Transverse colon (tissue), 4 donors: ENCODE results near the gene OTUD7B. TPM values are rescaled to one million over a fixed set of nuclear protein-coding genes. Genes with fewer than 3 reads are reported as not detected.

Source experiments
- DNase-seq: peaks from one replicate; pipeline ENCODE4 v3.0.0-alpha.2; 2019
- H3K27ac ChIP-seq, 4 donors: fragments of 200-600 bp; sonication (generic); 2 replicates each; pipeline ENCODE4 v1.5.1; 2016 to 2018; ENCODE audit warnings: inconsistent platforms in 4 of 4
- H3K27me3 ChIP-seq: fragments of 200-600 bp; sonication (generic); 2 replicates; pipeline ENCODE4 v1.5.1; 2017; ENCODE audit warnings: inconsistent platforms
- H3K36me3 ChIP-seq, 4 donors: fragments of 200-600 bp; sonication (generic); 2 replicates each; pipeline ENCODE4 v1.5.1; 2017 to 2019; ENCODE audit warnings: inconsistent platforms in 4 of 4
- H3K4me1 ChIP-seq, 4 donors: fragments of 200-600 bp; sonication (generic); 2 replicates each; pipeline ENCODE4 v1.5.1; 2017 to 2020; ENCODE audit warnings: inconsistent platforms in 4 of 4
- H3K4me3 ChIP-seq, 4 donors: fragments of 200-600 bp; sonication (generic); 1 replicate in 1 of 4; 2 replicates in 3 of 4; pipeline versions ENCODE4 v1.5.1 to v1.6.1; 2017 to 2019; ENCODE audit warnings: inconsistent platforms in 4 of 4
- H3K9me3 ChIP-seq, 2 donors: fragments of 200-600 bp; sonication (generic); 2 replicates each; pipeline ENCODE4 v1.5.1; 2017 to 2019; ENCODE audit warnings: inconsistent platforms in 2 of 2
- CTCF ChIP-seq, 5 experiments: fragments of 200-600 bp in 3 of 5; fragments of 450-650 bp in 2 of 5; sonication (generic) in 3 of 5; IDR thresholded peaks; 1 replicate in 2 of 5; 2 replicates in 3 of 5; pipeline ENCODE4 v1.5.1; 2016 to 2017; ENCODE audit warnings: antibody characterized with exemption in 5 of 5, inconsistent platforms in 3 of 5, mild to moderate bottlenecking in 2 of 5, moderate library complexity in 1 of 5
- EP300 ChIP-seq: sonication (generic); formaldehyde crosslinking; IDR thresholded peaks from one replicate; pipeline ENCODE4 v1.6.1; 2017; ENCODE audit warnings: antibody characterized with exemption, low read depth
- POLR2A ChIP-seq: fragments of 450-650 bp; IDR thresholded peaks from one replicate; pipeline ENCODE4 v1.6.1; 2016; ENCODE audit warnings: antibody characterized with exemption, mild to moderate bottlenecking, moderate library complexity
- POLR2AphosphoS5 ChIP-seq, 3 donors: sonication (generic); formaldehyde crosslinking; IDR thresholded peaks; one replicate each; pipeline ENCODE4 v1.6.1; 2016; ENCODE audit warnings: antibody characterized with exemption in 3 of 3
- WGBS, 2 donors: methylation state at CpG; one replicate each; pipeline ENCODE4 v1.1.5; 2018; ENCODE audit warnings: low coverage in 1 of 2; 5-methylcytosine and 5-hydroxymethylcytosine counted together
- in situ Hi-C, 4 donors: fragments of 200-750 bp; cut with MboI; loops; one replicate each; pipeline versions ENCODE4 v1.15.0 to v1.15.1; 2017; ENCODE audit warnings: low sequenced_read_pairs in 3 of 4, low pct_ligation_motif_present in 1 of 4, low pct_unique_long_range_greater_than_20kb in 1 of 4
- intact Hi-C: fragments of 100-400 bp; cut with DNase I; formaldehyde crosslinking; loops from one replicate; pipeline ENCODE4 v1.15.1; 2023; ENCODE audit warnings: low total_unique reads
- total RNA-seq, 4 donors: library from RNA; depleted of rRNA; stranded (reverse); fragments of >200 nt; gene quantifications; one replicate each; pipeline ENCODE4 v1.1.0, GENCODE V29; 2016

The OTUD7B gene
- total RNA-seq, 4 donors from 2014 or later, result 11.3 to 26.8 (median 25.5) TPM

- Histone ChIP-seq H3K4me1 (peaks cover 3 to 17% (median 5%) of the 10 kb centered on the region in 4 donors), H3K27ac (no peak overlapping the region), H3K27me3 (peaks cover 7% of the 10 kb centered on the region), H3K9me3 (no peaks in the 10 kb centered on the region), H3K36me3 (no peaks in the 10 kb centered on the region), H3K4me3 (no peak overlapping the region)
- WGBS, 2 donors, result 80 to 82% methylated on average over 3 to 11 of the region's 11 CpGs
- no peak for DNase-seq
- no peak for TF ChIP-seq CTCF (IDR thresholded peaks at IDR 0.05)
- TF ChIP-seq POLR2A, result no peak
- TF ChIP-seq EP300, result no peak
- TF ChIP-seq POLR2AphosphoS5 (IDR thresholded peaks at IDR 0.05), result no peak
- intact Hi-C loops, result no loop called here
- in situ Hi-C loops, result no loop called here
Measured at GRCh38 chr1:149915429-149916192, 94.9 kb downstream of the OTUD7B start.

GRCh38 chr1:149914545-149914944, 96.0 kb downstream of the OTUD7B start:
- Histone ChIP-seq H3K36me3 (no peaks in the 10 kb centered on the region), H3K4me1 (peaks cover 3 to 17% (median 5%) of the 10 kb centered on the region in 4 donors), H3K4me3 (no peak overlapping the region), H3K9me3 (no peaks in the 10 kb centered on the region), H3K27me3 (peaks cover 7% of the 10 kb centered on the region), H3K27ac (no peak overlapping the region)
- in situ Hi-C loops (no loop called here), intact Hi-C loops (no loop called here)
- no peak for DNase-seq
- no peak for TF ChIP-seq EP300
- TF ChIP-seq POLR2A, result no peak
- no peak for TF ChIP-seq POLR2AphosphoS5 (IDR thresholded peaks at IDR 0.05)
- no peak for TF ChIP-seq CTCF (IDR thresholded peaks at IDR 0.05)
- WGBS, 2 donors, result 71 to 90% methylated on average over 1 of the region's 1 CpG

GRCh38 chr1:149906570-149907075, 103.9 kb downstream of the OTUD7B start:
- in situ Hi-C loops, result no loop called here
- no peak for DNase-seq
- WGBS, 2 donors, result 87% methylated on average over 10 of the region's 10 CpGs; no CpG with 5 or more reads in 1 of the 2 donors
- no peak overlapping the region for H3K27ac ChIP-seq
- H3K4me1 ChIP-seq, result no peaks in the 10 kb centered on the region
- H3K9me3 ChIP-seq, result no peaks in the 10 kb centered on the region
- no peaks in the 10 kb centered on the region for H3K36me3 ChIP-seq
- no peaks in the 10 kb centered on the region for H3K27me3 ChIP-seq
- intact Hi-C loops, result no loop called here
- no peak overlapping the region for H3K4me3 ChIP-seq
- TF ChIP-seq CTCF (IDR thresholded peaks at IDR 0.05), result no peak
- TF ChIP-seq POLR2A, result no peak
- no peak for TF ChIP-seq POLR2AphosphoS5 (IDR thresholded peaks at IDR 0.05)
- no peak for TF ChIP-seq EP300

- Histone ChIP-seq H3K9me3 (no peaks in the 10 kb centered on the region), H3K36me3 (no peaks in the 10 kb centered on the region), H3K4me3 (no peak overlapping the region), H3K27ac (no peak overlapping the region), H3K4me1 (peaks cover 3 to 9% (median 7%) of the 10 kb centered on the region in 4 donors), H3K27me3 (no peaks in the 10 kb centered on the region)
- in situ Hi-C loops, result no loop called here
- TF ChIP-seq CTCF (IDR thresholded peaks at IDR 0.05) (no peak), POLR2A (no peak), EP300 (no peak), POLR2AphosphoS5 (IDR thresholded peaks at IDR 0.05) (no peak)
- no peak for DNase-seq
- WGBS, 2 donors, result 83% methylated on average over 5 of the region's 5 CpGs; no CpG with 5 or more reads in 1 of the 2 donors
- intact Hi-C loops, result no loop called here
Measured at GRCh38 chr1:149903836-149904491, 106.6 kb downstream of the OTUD7B start.
